NCI-H526 (cell line): Measurements from ENCODE around the gene PPP2R1A.

Experiments used
- DNase-seq, 2 experiments: peaks; one replicate each; lab custom pipeline; 2025; lab: John Stamatoyannopoulos, UW

PPP2R1A gene

GRCh38 chr19:52189735-52190486 lies at the start of gene PPP2R1A:
TSS of gene PPP2R1A (plus strand) at chr19:52190052. CDS start at chr19:52190097, 45 bp downstream.
- peak; percentile 100 for DNase-seq

GRCh38 chr19:52141203-52141602 lies 48.6 kb upstream of the PPP2R1A start:
- no peak for DNase-seq

- DNase-seq: peak in 1 of 2 experiments; percentile 5
Measured at GRCh38 chr19:52142001-52142595, 47.8 kb upstream of the PPP2R1A start.

- no peak for DNase-seq
Measured at GRCh38 chr19:52148256-52148655, 41.6 kb upstream of the PPP2R1A start.

GRCh38 chr19:52155596-52156359 lies 34.1 kb upstream of the PPP2R1A start:
- no peak for DNase-seq

- peak in 1 of 2 experiments; percentile 36 for DNase-seq
Measured at GRCh38 chr19:52170304-52170703, 19.5 kb upstream of the PPP2R1A start.

- DNase-seq: peak in 1 of 2 experiments; percentile 55
Measured at GRCh38 chr19:52170863-52171320, 19.0 kb upstream of the PPP2R1A start.

GRCh38 chr19:52171321-52172169 lies 18.3 kb upstream of the PPP2R1A start, which contains the start of gene ZNF836:
TSS of gene ZNF836 (minus strand) at chr19:52171621. CDS start at chr19:52168072, 3,549 bp downstream.
- peak; percentile 56 to 93 for DNase-seq

- DNase-seq: no peak
Measured at GRCh38 chr19:52172347-52172746, 17.5 kb upstream of the PPP2R1A start.

- DNase-seq: no peak
Measured at GRCh38 chr19:52176574-52176973, 13.3 kb upstream of the PPP2R1A start.

GRCh38 chr19:52187407-52187806 lies 2.4 kb upstream of the PPP2R1A start:
- DNase-seq: no peak

GRCh38 chr19:52188822-52189734 lies 774 bp upstream of the PPP2R1A start:
- DNase-seq: peak in 1 of 2 experiments; percentile 76

- DNase-seq: peak; percentile 37 to 61
Measured at GRCh38 chr19:52190487-52191293, 838 bp downstream of the PPP2R1A start.

GRCh38 chr19:52191389-52191788 lies 1.5 kb downstream of the PPP2R1A start:
- DNase-seq: no peak

GRCh38 chr19:52191951-52192350 lies 2.1 kb downstream of the PPP2R1A start:
- DNase-seq: no peak

- DNase-seq: no peak
Measured at GRCh38 chr19:52196256-52196967, 6.6 kb downstream of the PPP2R1A start.

GRCh38 chr19:52197964-52198363 lies 8.1 kb downstream of the PPP2R1A start:
- DNase-seq: no peak

- no peak for DNase-seq
Measured at GRCh38 chr19:52198678-52199077, 8.8 kb downstream of the PPP2R1A start.

- DNase-seq: no peak
Measured at GRCh38 chr19:52200044-52200443, 10.2 kb downstream of the PPP2R1A start.
